Erythroblast (primary cell): Measurements from ENCODE around the gene CACNG5.

Source experiments
- GATA1 ChIP-seq: IDR thresholded peaks from 2 replicates; pipeline ENCODE4 v1.6.1; 2011; ENCODE audit warnings: low read depth, mild to moderate bottlenecking, control low read depth, low read length, moderate library complexity
- POLR2A ChIP-seq: IDR thresholded peaks from 2 replicates; pipeline ENCODE4 v1.6.1; 2011; ENCODE audit warnings: mild to moderate bottlenecking, low read length

DNA sequence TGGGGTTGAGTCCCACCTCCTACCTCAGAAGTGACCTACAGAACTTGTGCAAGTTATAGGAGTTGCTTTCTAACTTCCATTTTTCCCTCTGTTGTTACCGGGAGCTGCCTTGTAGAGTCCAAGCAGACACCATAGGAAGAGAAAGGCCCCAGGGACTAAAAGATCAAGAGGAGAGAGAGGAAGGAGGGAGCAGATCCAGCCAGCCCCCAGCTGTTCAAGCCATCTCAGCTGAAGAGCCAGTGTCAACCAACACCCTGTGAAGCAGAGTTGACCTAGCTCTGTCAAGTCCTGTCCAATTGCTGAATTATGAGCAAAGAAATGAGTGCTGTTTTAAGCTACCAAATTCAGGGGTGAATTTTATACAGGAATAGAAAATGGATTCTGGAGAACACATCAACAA lies 94.7 kb downstream of the CACNG5 start:
- TF ChIP-seq POLR2A: no peak
- no peak for TF ChIP-seq GATA1
